Osteocyte (in vitro differentiated cells): ENCODE measurements around the gene MRPL10. TPM values are rescaled to one million over a fixed set of nuclear protein-coding genes. Genes with fewer than 3 reads are reported as not detected.
A peak's percentile ranks its signal among the peaks of the same experiment; 100 is the strongest.

Experiments used
- DNase-seq: peaks from one replicate; pipeline ENCODE4 v3.0.0; 2021; ENCODE audit warnings: mixed read lengths; ENCODE audit not compliant: unreplicated experiment; ENCODE audit errors: extremely low spot score
- H3K27ac Mint-ChIP-seq: one replicate; pipeline ENCODE4 v1.8.0; 2021; ENCODE audit warnings: mild to moderate bottlenecking, mixed read lengths; ENCODE audit not compliant: unreplicated experiment
- H3K27me3 Mint-ChIP-seq: one replicate; pipeline ENCODE4 v1.8.0; 2021; ENCODE audit warnings: mixed read lengths; ENCODE audit not compliant: unreplicated experiment
- H3K36me3 Mint-ChIP-seq: one replicate; pipeline ENCODE4 v1.8.0; 2021; ENCODE audit warnings: mixed read lengths; ENCODE audit not compliant: unreplicated experiment
- H3K4me1 Mint-ChIP-seq: one replicate; pipeline ENCODE4 v1.8.0; 2021; ENCODE audit warnings: mixed read lengths; ENCODE audit not compliant: unreplicated experiment
- H3K4me3 Mint-ChIP-seq: one replicate; pipeline ENCODE4 v1.8.0; 2021; ENCODE audit warnings: mild to moderate bottlenecking, moderate library complexity, mixed read lengths; ENCODE audit not compliant: unreplicated experiment
- H3K9me3 Mint-ChIP-seq: one replicate; pipeline ENCODE4 v1.8.0; 2021; ENCODE audit warnings: mixed read lengths; ENCODE audit not compliant: unreplicated experiment
- CTCF ChIP-seq: fragments of 200-600 bp; sonication (generic); IDR thresholded peaks from 2 replicates; pipeline ENCODE4 v1.5.0; 2021; ENCODE audit warnings: antibody characterized with exemption, mild to moderate bottlenecking, moderate library complexity
- total RNA-seq: library from RNA; stranded (reverse); gene quantifications from 2 replicates; pipeline ENCODE4 v1.2.1, GENCODE V29; 2021

MRPL10 gene
- total RNA-seq, 1 donor from 2014 or later: 41.8 TPM

GRCh38 chr17:47841488-47842291, 10.3 kb upstream of the MRPL10 start:
- peak overlapping the region; percentile 98 for H3K4me3 Mint-ChIP-seq
- TF ChIP-seq CTCF: no peak
- no peak for DNase-seq
- H3K9me3 Mint-ChIP-seq: no peaks in the 10 kb centered on the region
- no peaks in the 10 kb centered on the region for H3K36me3 Mint-ChIP-seq
- peak overlapping the region; percentile 78 for H3K27ac Mint-ChIP-seq
- H3K4me1 Mint-ChIP-seq: peaks cover 30% of the 10 kb centered on the region
- peaks cover 18% of the 10 kb centered on the region for H3K27me3 Mint-ChIP-seq

GRCh38 chr17:47840742-47841487, 9.6 kb upstream of the MRPL10 start, which contains the start of gene SCRN2:
Gene SCRN2 (minus strand): TSS chr17:47841273. CDS start chr17:47840843, 430 bp downstream.
- H3K4me1 Mint-ChIP-seq: peaks cover 30% of the 10 kb centered on the region
- H3K27ac Mint-ChIP-seq: peak within 1 kb of the TSS; percentile 78
- no peaks in the 10 kb centered on the region for H3K9me3 Mint-ChIP-seq
- H3K36me3 Mint-ChIP-seq: peaks cover 2% of the 10 kb centered on the region
- DNase-seq: peak; percentile 95
- H3K27me3 Mint-ChIP-seq: peaks cover 11% of the 10 kb centered on the region
- peak within 1 kb of the TSS; percentile 98 for H3K4me3 Mint-ChIP-seq
- TF ChIP-seq CTCF: peak; percentile 96

- Mint-ChIP-seq H3K36me3 (peaks cover 8% of the 10 kb centered on the region), H3K4me3 (peak overlapping the region; percentile 98), H3K27ac (peak overlapping the region; percentile 27), H3K27me3 (peaks cover 3% of the 10 kb centered on the region), H3K4me1 (peaks cover 30% of the 10 kb centered on the region), H3K9me3 (no peaks in the 10 kb centered on the region)
- no peak for TF ChIP-seq CTCF
- DNase-seq: no peak
Observed at GRCh38 chr17:47840001-47840741, 8.8 kb upstream of the MRPL10 start.

- no peak for DNase-seq
- Mint-ChIP-seq H3K27me3 (no peaks in the 10 kb centered on the region), H3K27ac (no peak overlapping the region), H3K4me3 (no peak overlapping the region), H3K4me1 (peaks cover 30% of the 10 kb centered on the region), H3K9me3 (no peaks in the 10 kb centered on the region), H3K36me3 (peaks cover 8% of the 10 kb centered on the region)
- TF ChIP-seq CTCF: no peak
Observed at GRCh38 chr17:47839071-47839470, 7.7 kb upstream of the MRPL10 start.
